Epithelial cell of prostate (primary cell): Measurements from ENCODE around the gene EFNA1.
"Not testable (repeated sequence)": the region's sequence is repeated elsewhere in the genome, so short reads cannot be mapped to it uniquely, and the experiment has no call there.

Experiments used
- DNase-seq: peaks from one replicate; pipeline ENCODE4 v3.0.0-alpha.2; 2011; ENCODE audit warnings: low read depth, low spot score
- H3K27ac ChIP-seq: fragments of 450-650 bp; 2 replicates; pipeline ENCODE4 v1.5.1; 2017; ENCODE audit warnings: mild to moderate bottlenecking

EFNA1 gene

GRCh38 chr1:155137154-155137949 lies 9.7 kb downstream of the EFNA1 start:
- no peak for DNase-seq
- H3K27ac ChIP-seq = peak overlapping the region; percentile 99

- no peak for DNase-seq
- peak within 1 kb of the TSS; percentile 81 for H3K27ac ChIP-seq
Measured at GRCh38 chr1:155139895-155140629, 12.4 kb downstream of the EFNA1 start, which contains the start of gene DPM3. Gene DPM3, minus strand, starts transcription at chr1:155140531. Its CDS starts 291 bp downstream, at chr1:155140240.

GRCh38 chr1:155140630-155140953 lies 12.9 kb downstream of the EFNA1 start:
- no peak for DNase-seq
- peak overlapping the region; percentile 81 for H3K27ac ChIP-seq

GRCh38 chr1:155141749-155142148 lies 14.1 kb downstream of the EFNA1 start:
- no peak overlapping the region for H3K27ac ChIP-seq
- no peak for DNase-seq

GRCh38 chr1:155145491-155145890 lies 17.8 kb downstream of the EFNA1 start:
- H3K27ac ChIP-seq = no peak overlapping the region
- DNase-seq = no peak

- DNase-seq, H3K27ac ChIP-seq: not testable (repeated sequence)
Measured at GRCh38 chr1:155155996-155156643, 28.4 kb downstream of the EFNA1 start.

- DNase-seq = no peak
- H3K27ac ChIP-seq = no peak overlapping the region
Measured at GRCh38 chr1:155158991-155159390, 31.3 kb downstream of the EFNA1 start.

- no peak overlapping the region for H3K27ac ChIP-seq
- DNase-seq = no peak
Measured at GRCh38 chr1:155160128-155160527, 32.5 kb downstream of the EFNA1 start.

GRCh38 chr1:155162631-155163030 lies 35.0 kb downstream of the EFNA1 start:
- H3K27ac ChIP-seq, DNase-seq: not testable (repeated sequence)

- not testable (repeated sequence) for H3K27ac ChIP-seq, DNase-seq
Measured at GRCh38 chr1:155163785-155164184, 36.1 kb downstream of the EFNA1 start.

- H3K27ac ChIP-seq, DNase-seq: not testable (repeated sequence)
Measured at GRCh38 chr1:155164625-155165024, 36.9 kb downstream of the EFNA1 start.

GRCh38 chr1:155166051-155166470 lies 38.4 kb downstream of the EFNA1 start:
- DNase-seq = no peak
- no peak overlapping the region for H3K27ac ChIP-seq

- H3K27ac ChIP-seq = no peak overlapping the region
- no peak for DNase-seq
Measured at GRCh38 chr1:155166471-155167165, 38.9 kb downstream of the EFNA1 start.

GRCh38 chr1:155167166-155168104 lies 39.8 kb downstream of the EFNA1 start:
- no peak for DNase-seq
- H3K27ac ChIP-seq = no peak overlapping the region

GRCh38 chr1:155168105-155168445 lies 40.4 kb downstream of the EFNA1 start:
- not testable (repeated sequence) for DNase-seq, H3K27ac ChIP-seq

GRCh38 chr1:155168456-155169210 lies 41.0 kb downstream of the EFNA1 start:
- H3K27ac ChIP-seq = no peak overlapping the region
- DNase-seq = no peak

GRCh38 chr1:155169541-155169940 lies 41.9 kb downstream of the EFNA1 start:
- DNase-seq = no peak
- no peak overlapping the region for H3K27ac ChIP-seq

- no peak for DNase-seq
- no peak overlapping the region for H3K27ac ChIP-seq
Measured at GRCh38 chr1:155170101-155170785, 42.6 kb downstream of the EFNA1 start.
